ENCODE data around the gene NINJ1.

DNA sequence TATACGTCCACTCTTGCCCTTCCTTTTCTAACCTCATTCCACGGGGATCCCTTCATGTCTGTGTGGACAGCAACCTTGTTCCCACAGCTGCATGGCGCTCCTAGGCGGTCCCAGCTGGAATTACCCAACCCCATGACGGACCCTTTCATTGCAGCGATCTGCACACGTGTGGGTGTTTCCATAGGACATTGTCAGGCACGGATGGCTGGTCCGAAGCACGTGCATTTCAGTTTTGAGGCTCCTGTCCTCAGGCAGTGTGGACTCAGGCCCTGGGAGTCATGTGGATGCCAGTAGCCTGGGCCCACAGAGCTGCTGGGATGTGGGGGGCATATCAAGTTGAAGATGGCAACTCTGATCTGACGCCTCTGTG is 23.1 kb downstream of the NINJ1 start:
- TF ChIP-seq CTCF (IDR thresholded peaks at IDR 0.05; ENCODE audit: control extremely low read depth in 1 of 3, insufficient read depth in 1 of 3, low read depth in 1 of 3, low read length in 3 of 3) (no peak), EP300 (IDR thresholded peaks at IDR 0.05; ENCODE audit: borderline replicate concordance in 1 of 2, low read depth in 2 of 2, low read length in 2 of 2) (no peak)

All from H1 (cell line).